NCI-H446 (cell line): ENCODE measurements around the gene SLC7A6OS.
A peak's percentile ranks its signal among the peaks of the same experiment; 100 is the strongest.

Experiments
- DNase-seq, 2 experiments: peaks; one replicate each; lab custom pipeline; 2025; lab: John Stamatoyannopoulos, UW

The SLC7A6OS gene

GRCh38 chr16:68310774-68311511, at the start of gene SLC7A6OS, which contains the start of gene PRMT7:
SLC7A6OS (minus strand) TSS chr16:68310946; CDS start chr16:68310926, 20 bp downstream.
PRMT7 (plus strand) TSS chr16:68311019; CDS start chr16:68315980, 4,961 bp downstream.
- DNase-seq, result peak; percentile 51 to 74

- DNase-seq, result no peak
Observed at GRCh38 chr16:68359398-68360191, 48.8 kb upstream of the SLC7A6OS start.

GRCh38 chr16:68358951-68359350, 48.2 kb upstream of the SLC7A6OS start:
- no peak for DNase-seq

DNA sequence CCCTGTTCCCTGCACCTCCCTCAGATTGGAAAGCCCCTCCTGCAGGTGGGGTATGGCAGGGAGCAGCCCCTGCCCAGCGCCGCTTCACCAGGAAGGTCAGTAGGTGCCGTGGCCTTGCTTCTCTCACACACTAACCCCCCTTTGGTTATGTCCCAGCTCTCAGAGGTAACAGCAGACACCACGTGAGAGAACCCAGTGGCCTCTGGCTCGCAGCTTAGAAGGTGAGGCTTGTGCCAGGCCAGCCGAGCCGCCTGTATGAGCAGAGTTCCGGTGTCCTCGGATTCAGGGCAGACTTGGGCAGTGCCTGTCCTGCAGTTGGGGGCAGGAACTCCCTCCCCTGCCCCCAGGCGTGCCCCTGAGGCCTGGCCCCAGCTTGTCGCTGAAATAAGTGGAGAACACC, 47.2 kb upstream of the SLC7A6OS start:
- no peak for DNase-seq

GRCh38 chr16:68357521-68357922, 46.8 kb upstream of the SLC7A6OS start:
- DNase-seq, result no peak

DNA sequence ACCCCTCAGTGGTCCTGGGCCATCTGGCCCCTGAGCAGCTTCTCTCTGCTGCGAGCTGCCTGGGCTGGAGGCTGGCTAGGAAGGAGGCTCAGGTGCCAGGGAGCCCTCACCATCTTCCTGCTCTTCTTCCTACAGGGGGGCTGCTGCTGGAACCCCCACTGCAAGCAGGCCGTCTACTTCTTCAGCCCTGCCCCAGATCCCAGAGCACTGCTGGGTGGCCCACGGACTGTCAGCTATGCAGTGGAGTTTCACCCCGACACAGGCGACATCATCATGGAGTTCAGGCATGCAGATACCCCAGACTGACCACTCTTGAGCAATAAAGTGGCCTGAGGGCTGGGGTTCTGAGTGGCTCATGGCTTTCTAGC, 46.2 kb upstream of the SLC7A6OS start:
- DNase-seq, result no peak

- DNase-seq, result no peak
Observed at GRCh38 chr16:68356249-68356918, 45.6 kb upstream of the SLC7A6OS start.

DNA sequence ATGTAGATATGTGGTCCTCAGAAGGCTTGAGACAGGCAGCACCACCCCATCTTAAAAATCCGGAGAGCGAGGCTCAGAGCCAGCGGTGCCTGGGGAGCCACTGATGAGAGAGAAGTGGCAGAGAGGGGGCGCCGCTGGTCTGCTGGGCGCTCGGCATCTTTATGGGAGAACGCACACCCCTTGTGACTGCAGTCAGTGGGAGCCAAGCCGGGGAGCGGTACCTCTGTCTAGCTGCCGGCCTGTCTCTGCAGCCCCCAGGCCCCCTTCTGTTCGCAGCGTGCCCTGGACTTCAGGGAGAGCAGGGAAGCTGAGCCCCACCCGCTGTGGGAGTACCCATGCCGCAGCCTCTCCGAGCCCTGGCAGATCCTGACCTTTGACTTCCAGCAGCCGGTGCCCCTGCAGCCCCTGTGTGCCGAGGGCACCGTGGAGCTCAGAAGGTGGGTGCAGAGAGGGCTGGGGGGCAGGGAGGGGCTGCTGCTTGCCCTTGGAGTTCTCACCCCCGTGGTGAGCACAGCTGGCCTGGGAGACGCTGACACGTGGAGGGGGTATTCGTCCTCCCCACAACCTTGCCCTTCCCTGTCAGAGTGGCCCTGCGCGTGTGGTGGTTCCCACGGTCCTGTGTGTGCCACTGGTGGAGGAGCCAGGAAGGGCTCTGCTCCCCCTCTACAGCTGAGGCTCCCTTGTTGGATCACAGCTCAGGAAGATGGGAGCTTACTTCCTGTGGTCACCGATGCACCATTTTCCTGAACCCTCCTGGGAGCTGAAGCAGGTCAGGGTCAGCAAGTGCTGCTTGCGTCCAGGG, 44.9 kb upstream of the SLC7A6OS start:
- DNase-seq, result no peak

DNA sequence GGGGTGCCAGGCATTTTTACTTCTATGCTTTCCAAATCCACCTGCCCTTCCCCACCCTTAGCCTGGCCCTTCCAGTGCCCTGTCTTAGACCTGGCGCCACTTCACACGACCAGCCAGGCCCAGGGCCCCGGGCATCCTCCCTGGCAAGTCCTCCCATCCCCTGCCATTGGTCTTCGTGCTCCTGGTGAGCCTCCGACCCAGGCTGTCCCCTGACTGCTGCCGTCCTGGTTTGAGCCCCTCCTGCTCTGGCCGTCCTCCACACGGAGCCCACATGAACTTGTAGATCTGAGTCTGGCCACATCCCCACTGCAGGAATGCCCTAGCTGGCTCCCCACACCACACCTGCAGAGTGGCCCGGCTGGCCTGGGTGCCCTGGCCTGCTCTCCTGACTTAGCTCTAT, 44.1 kb upstream of the SLC7A6OS start:
- no peak for DNase-seq

DNA sequence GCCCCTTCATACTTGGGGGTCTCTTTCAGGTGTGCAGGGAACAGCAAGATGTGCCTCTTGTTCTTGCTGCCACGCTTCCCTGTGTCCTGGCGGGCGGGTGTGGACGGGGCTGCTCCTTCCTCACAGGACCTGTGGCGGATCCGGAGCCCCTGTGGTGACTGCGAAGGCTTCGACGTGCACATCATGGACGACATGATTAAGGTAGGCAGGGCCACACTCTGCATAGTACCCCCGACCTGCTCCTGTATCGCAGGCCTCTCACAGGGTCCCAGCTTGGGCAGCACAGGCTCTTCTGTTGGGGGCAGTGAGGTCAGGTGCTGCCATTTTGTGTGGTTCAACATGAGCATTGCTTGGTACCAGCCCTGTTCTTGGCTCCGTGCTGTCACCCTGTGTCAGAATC, 42.6 kb upstream of the SLC7A6OS start:
- DNase-seq, result no peak

GRCh38 chr16:68351991-68352431, 41.3 kb upstream of the SLC7A6OS start:
- no peak for DNase-seq

DNA sequence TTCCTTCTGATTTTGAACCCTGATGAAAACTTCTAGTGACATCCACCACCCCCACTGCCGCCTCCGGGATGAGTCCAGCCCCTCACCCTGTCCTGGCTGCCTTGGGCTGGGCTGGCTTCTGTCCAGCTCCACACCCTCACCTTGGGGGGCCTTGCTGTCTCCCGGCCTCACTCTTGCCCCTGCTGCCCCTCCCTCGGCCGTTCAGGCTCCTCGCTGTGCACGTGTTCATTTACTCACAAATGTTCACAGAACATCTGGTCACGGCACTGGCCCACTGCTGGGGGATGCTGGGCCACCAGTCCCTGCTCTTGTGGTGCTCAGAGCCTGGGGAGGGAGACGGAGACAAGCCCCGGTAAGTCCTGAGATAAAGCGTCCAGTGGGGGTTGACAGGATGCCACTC, 40.7 kb upstream of the SLC7A6OS start:
- DNase-seq, result no peak

DNA sequence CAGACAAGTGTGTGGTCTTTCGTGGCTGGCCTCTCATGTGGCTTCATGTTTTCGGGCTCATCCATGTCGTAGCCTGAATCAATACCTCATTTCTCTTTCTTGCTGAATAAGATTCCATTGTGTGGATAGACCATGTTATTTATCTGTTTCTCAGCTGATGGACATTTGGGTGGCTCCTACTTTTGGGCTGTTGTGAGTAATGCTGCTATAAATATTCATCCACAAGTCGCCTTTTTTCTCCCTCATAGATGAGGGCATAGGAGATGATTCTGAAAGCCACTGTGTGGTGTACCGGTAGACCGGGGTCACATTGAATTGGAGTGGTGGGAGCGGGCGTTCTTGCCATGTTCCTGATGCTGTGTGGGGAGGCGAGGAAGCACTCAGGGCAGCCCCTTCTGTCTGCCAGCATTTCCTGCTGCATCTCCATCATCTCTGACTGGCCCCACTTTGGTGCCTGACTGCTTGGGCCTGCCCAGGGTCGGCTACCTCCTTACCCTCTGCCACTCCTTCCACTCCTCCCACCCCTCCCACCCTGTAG, 40.1 kb upstream of the SLC7A6OS start:
- DNase-seq, result no peak

DNA sequence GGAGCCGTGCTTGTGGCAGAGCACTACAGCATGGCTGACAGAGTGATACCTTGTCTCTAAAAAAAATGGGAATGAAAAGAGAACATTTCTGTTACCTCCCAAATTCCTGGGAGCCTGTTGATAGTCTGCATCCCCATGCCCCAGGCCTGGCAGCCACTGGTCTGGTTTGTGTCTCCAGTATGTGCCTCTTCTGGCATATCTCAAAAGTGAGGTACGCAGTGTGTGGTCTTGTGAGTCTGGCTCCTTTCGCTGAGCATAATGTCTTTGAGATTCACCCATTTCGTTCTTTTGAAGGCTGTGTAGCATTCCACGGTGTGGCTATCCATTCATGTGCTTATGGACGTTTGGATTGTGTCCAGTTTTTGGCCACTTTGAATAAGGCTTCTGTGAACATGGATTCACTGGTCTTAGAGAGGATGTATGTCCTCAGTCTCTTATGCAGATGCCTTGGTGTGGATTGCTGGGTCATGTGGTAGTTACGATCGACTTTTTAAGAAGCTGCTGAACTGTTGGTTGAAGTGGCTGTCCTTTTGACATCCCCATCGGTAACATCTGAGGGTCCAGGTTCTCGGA, 39.2 kb upstream of the SLC7A6OS start:
- no peak for DNase-seq

GRCh38 chr16:68348639-68349445, 38.1 kb upstream of the SLC7A6OS start:
- DNase-seq, result no peak

- DNase-seq, result no peak
Observed at GRCh38 chr16:68347605-68348004, 36.9 kb upstream of the SLC7A6OS start.

- no peak for DNase-seq
Observed at GRCh38 chr16:68346892-68347480, 36.2 kb upstream of the SLC7A6OS start.

DNA sequence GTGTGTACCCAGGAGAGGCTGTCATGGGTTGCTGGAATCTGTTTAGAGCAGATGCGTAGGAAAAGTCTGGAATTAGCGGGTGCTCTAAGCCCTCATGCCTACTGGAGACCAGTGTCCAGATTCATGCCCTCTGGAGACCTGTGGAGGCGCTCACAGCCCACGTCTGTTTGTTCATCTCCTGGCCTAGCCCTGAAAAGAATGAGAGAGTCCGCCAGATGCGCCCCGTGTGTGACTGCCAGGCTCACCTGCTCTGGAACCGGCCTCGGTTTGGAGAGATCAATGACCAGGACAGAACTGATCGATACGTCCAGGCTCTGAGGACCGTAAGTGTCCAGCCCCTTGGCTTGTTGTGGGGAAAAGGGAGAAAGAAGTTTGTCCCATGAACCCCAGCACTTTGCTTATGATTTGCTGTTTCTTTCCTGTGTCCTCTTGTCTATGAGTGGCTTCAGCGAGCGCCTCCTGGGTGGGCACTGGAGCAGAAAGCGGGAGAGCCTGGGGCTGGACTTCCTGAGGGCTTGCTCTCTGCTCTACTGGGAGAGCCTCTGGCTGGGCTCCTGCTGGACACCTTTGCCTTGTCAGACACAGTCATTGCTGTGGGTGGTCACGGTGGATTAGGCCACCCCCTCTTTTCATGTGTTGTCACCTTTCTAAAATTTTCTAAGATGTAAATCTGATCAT, 35.4 kb upstream of the SLC7A6OS start:
- no peak for DNase-seq

GRCh38 chr16:68345351-68345810, 34.6 kb upstream of the SLC7A6OS start:
- DNase-seq, result no peak
